ENCODE data around the gene RPS6KC1. TPM values are rescaled to one million over a fixed set of nuclear protein-coding genes. Genes with fewer than 3 reads are reported as not detected.

The RPS6KC1 gene
- polyA plus RNA-seq, 3 donors: 8.9 to 16.0 (median 11.4) TPM

DNA sequence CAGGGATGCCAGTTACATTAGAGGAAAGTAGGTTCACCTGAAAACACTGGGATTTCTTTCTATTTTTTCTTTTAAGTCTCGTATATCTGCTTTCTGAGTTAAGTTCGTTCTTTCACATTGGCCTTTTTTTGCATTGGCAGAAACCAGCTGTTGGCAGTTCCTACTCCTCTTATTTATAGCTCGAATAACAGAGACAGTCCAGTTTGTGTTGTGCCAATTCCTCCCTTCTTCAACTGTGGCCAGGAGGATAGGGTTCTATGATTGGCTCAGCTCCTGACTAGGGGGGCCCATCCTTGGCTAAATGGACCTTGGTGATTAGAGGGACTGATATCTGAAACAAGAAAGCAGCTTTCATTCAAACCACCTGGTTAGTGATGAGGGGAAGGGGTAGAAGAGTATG lies 115.8 kb downstream of the RPS6KC1 start:
- peaks cover 20 to 27% of the 10 kb centered on the region in 2 donors for H3K36me3 Mint-ChIP-seq
- Histone ChIP-seq H3K4me3 (replicated peaks in 1 of 3; ENCODE audit: low read depth in 2 of 3, low read length in 3 of 3) (no peak overlapping the region), H3K27me3 (ENCODE audit: control insufficient read depth in 2 of 2, insufficient read depth in 2 of 2, low read length in 2 of 2) (no peaks in the 10 kb centered on the region), H3K27ac (ENCODE audit: low read depth in 1 of 2, low read length in 2 of 2) (no peak overlapping the region), H3K9ac (ENCODE audit: insufficient read depth, low read length, poor library complexity, severe bottlenecking) (no peak overlapping the region), H3K36me3 (replicated peaks in 1 of 2; ENCODE audit: control insufficient read depth in 1 of 2, insufficient read depth in 2 of 2, low read length in 2 of 2) (peaks cover 0 to 28% of the 10 kb centered on the region in 2 donors), H3K9me3 (replicated peaks in 1 of 2; ENCODE audit: control insufficient read depth in 1 of 2, insufficient read depth in 1 of 2, low read length in 2 of 2) (no peaks in the 10 kb centered on the region), H3K4me2 (replicated peaks; ENCODE audit: extremely low read depth, low read length, poor library complexity, severe bottlenecking) (no peak overlapping the region), H2AFZ (ENCODE audit: insufficient read depth, low read depth, low read length, poor library complexity, severe bottlenecking) (no peak overlapping the region), H4K20me1 (ENCODE audit: insufficient read depth, low read length) (no peaks in the 10 kb centered on the region), H3K79me2 (ENCODE audit: insufficient read depth, low read length) (no peaks in the 10 kb centered on the region), H3K4me1 (ENCODE audit: control insufficient read depth in 1 of 2, insufficient read depth in 2 of 2, low read length in 2 of 2) (no peaks in the 10 kb centered on the region)
- no peaks in the 10 kb centered on the region for H3K9me3 Mint-ChIP-seq
- no CpG with 5 or more reads among the region's 3 CpGs for WGBS (ENCODE audit: insufficient coverage)
- DNase-seq: no peak
- no peaks in the 10 kb centered on the region for H3K4me1 Mint-ChIP-seq
- intact Hi-C loops (cut with micrococcal nuclease): no loop called here
- H3K27me3 Mint-ChIP-seq (ENCODE audit: low read depth in 3 of 3): no peaks in the 10 kb centered on the region
- no peak for TF ChIP-seq CTCF (IDR thresholded peaks at IDR 0.05)
- no peak overlapping the region for H3K27ac Mint-ChIP-seq
- H3K4me3 Mint-ChIP-seq: no peak overlapping the region

- Histone ChIP-seq H3K36me3 (replicated peaks in 1 of 2; ENCODE audit: control insufficient read depth in 1 of 2, insufficient read depth in 2 of 2, low read length in 2 of 2) (peaks cover 14 to 51% of the 10 kb centered on the region in 2 donors), H4K20me1 (ENCODE audit: insufficient read depth, low read length) (no peaks in the 10 kb centered on the region), H3K4me3 (replicated peaks in 1 of 3; ENCODE audit: low read depth in 2 of 3, low read length in 3 of 3) (no peak overlapping the region), H2AFZ (ENCODE audit: insufficient read depth, low read depth, low read length, poor library complexity, severe bottlenecking) (no peak overlapping the region), H3K27me3 (ENCODE audit: control insufficient read depth in 2 of 2, insufficient read depth in 2 of 2, low read length in 2 of 2) (no peaks in the 10 kb centered on the region), H3K9me3 (replicated peaks in 1 of 2; ENCODE audit: control insufficient read depth in 1 of 2, insufficient read depth in 1 of 2, low read length in 2 of 2) (no peaks in the 10 kb centered on the region), H3K79me2 (ENCODE audit: insufficient read depth, low read length) (no peaks in the 10 kb centered on the region), H3K9ac (ENCODE audit: insufficient read depth, low read length, poor library complexity, severe bottlenecking) (no peak overlapping the region), H3K4me2 (replicated peaks; ENCODE audit: extremely low read depth, low read length, poor library complexity, severe bottlenecking) (no peak overlapping the region), H3K4me1 (ENCODE audit: control insufficient read depth in 1 of 2, insufficient read depth in 2 of 2, low read length in 2 of 2) (no peaks in the 10 kb centered on the region), H3K27ac (ENCODE audit: low read depth in 1 of 2, low read length in 2 of 2) (no peak overlapping the region)
- Mint-ChIP-seq H3K36me3 (peaks cover 41 to 45% of the 10 kb centered on the region in 2 donors), H3K9me3 (no peaks in the 10 kb centered on the region), H3K4me1 (no peaks in the 10 kb centered on the region), H3K27ac (no peak overlapping the region), H3K27me3 (ENCODE audit: low read depth in 3 of 3) (peaks cover 0 to 2% (median 0%) of the 10 kb centered on the region in 3 donors), H3K4me3 (no peak overlapping the region)
- no peak for DNase-seq
- WGBS (ENCODE audit: insufficient coverage): 97% methylated on average over 3 of the region's 5 CpGs
- TF ChIP-seq CTCF (IDR thresholded peaks at IDR 0.05): no peak
- intact Hi-C loops (cut with micrococcal nuclease): no loop called here
Measured at GRCh38 chr1:213171711-213172110, 120.7 kb downstream of the RPS6KC1 start.
